ENCODE measurements around the gene SLC25A21. TPM values are rescaled to one million over a fixed set of nuclear protein-coding genes. Genes with fewer than 3 reads are reported as not detected.

SLC25A21 gene
- total RNA-seq, 4 donors from 2014 or later = 2.0 TPM; not detected in 3

- peaks cover 9% of the 10 kb centered on the region for H3K9me3 ChIP-seq
- WGBS = 100% methylated on average over 1 of the region's 1 CpG
- peaks cover 6% of the 10 kb centered on the region for H3K4me1 ChIP-seq
- no peak for DNase-seq (ENCODE audit: low spot score in 2 of 2)
- H3K27me3 ChIP-seq = no peaks in the 10 kb centered on the region
- no peak for TF ChIP-seq CTCF (IDR thresholded peaks at IDR 0.05)
- H3K36me3 ChIP-seq = no peaks in the 10 kb centered on the region
- no peak overlapping the region for H3K27ac ChIP-seq
- H3K4me3 ChIP-seq = no peak overlapping the region
Observed at GRCh38 chr14:37203423-37203822, 31.0 kb upstream of the SLC25A21 start.

- DNase-seq (ENCODE audit: low spot score in 2 of 2) = no peak
- peaks cover 9% of the 10 kb centered on the region for H3K9me3 ChIP-seq
- H3K36me3 ChIP-seq = no peaks in the 10 kb centered on the region
- no peak overlapping the region for H3K4me3 ChIP-seq
- H3K27me3 ChIP-seq = no peaks in the 10 kb centered on the region
- TF ChIP-seq POLR2A (IDR thresholded peaks at IDR 0.05) (no peak), EP300 (IDR thresholded peaks at IDR 0.05) (no peak), POLR2AphosphoS5 (IDR thresholded peaks at IDR 0.05) (no peak), CTCF (IDR thresholded peaks at IDR 0.05) (no peak)
- WGBS = 56% methylated on average over 2 of the region's 2 CpGs
- H3K27ac ChIP-seq = no peak overlapping the region
- peaks cover 8% of the 10 kb centered on the region for H3K4me1 ChIP-seq
Observed at GRCh38 chr14:37202812-37203211, 30.4 kb upstream of the SLC25A21 start.

- H3K4me1 ChIP-seq = peaks cover 8% of the 10 kb centered on the region
- no peak for DNase-seq (ENCODE audit: low spot score in 2 of 2)
- 69% methylated on average over 2 of the region's 2 CpGs for WGBS
- no peak overlapping the region for H3K4me3 ChIP-seq
- H3K36me3 ChIP-seq = no peaks in the 10 kb centered on the region
- TF ChIP-seq CTCF (IDR thresholded peaks at IDR 0.05) (no peak), POLR2A (IDR thresholded peaks at IDR 0.05) (no peak), POLR2AphosphoS5 (IDR thresholded peaks at IDR 0.05) (no peak), EP300 (IDR thresholded peaks at IDR 0.05) (no peak)
- peaks cover 9% of the 10 kb centered on the region for H3K9me3 ChIP-seq
- no peak overlapping the region for H3K27ac ChIP-seq
- H3K27me3 ChIP-seq = no peaks in the 10 kb centered on the region
Observed at GRCh38 chr14:37202265-37202664, 29.9 kb upstream of the SLC25A21 start.

GRCh38 chr14:37201724-37202123 is 29.3 kb upstream of the SLC25A21 start:
- 88% methylated on average over 2 of the region's 2 CpGs for WGBS
- Histone ChIP-seq H3K4me3 (no peak overlapping the region), H3K9me3 (peaks cover 9% of the 10 kb centered on the region), H3K27ac (no peak overlapping the region), H3K36me3 (no peaks in the 10 kb centered on the region), H3K27me3 (no peaks in the 10 kb centered on the region), H3K4me1 (peaks cover 12% of the 10 kb centered on the region)
- no peak for DNase-seq (ENCODE audit: low spot score in 2 of 2)
- TF ChIP-seq EP300 (IDR thresholded peaks at IDR 0.05) (no peak), CTCF (IDR thresholded peaks at IDR 0.05) (no peak), POLR2A (IDR thresholded peaks at IDR 0.05) (no peak), POLR2AphosphoS5 (IDR thresholded peaks at IDR 0.05) (no peak)

GRCh38 chr14:37198907-37199306 is 26.5 kb upstream of the SLC25A21 start:
- DNase-seq (ENCODE audit: low spot score in 2 of 2) = no peak
- no peak overlapping the region for H3K4me3 ChIP-seq
- peaks cover 12% of the 10 kb centered on the region for H3K4me1 ChIP-seq
- no peak overlapping the region for H3K27ac ChIP-seq
- H3K27me3 ChIP-seq = no peaks in the 10 kb centered on the region
- WGBS = 82% methylated on average over 5 of the region's 5 CpGs
- TF ChIP-seq CTCF (IDR thresholded peaks at IDR 0.05) = no peak
- TF ChIP-seq POLR2AphosphoS5 (IDR thresholded peaks at IDR 0.05) = no peak
- TF ChIP-seq EP300 (IDR thresholded peaks at IDR 0.05) = no peak
- no peak for TF ChIP-seq POLR2A (IDR thresholded peaks at IDR 0.05)
- no peaks in the 10 kb centered on the region for H3K36me3 ChIP-seq
- H3K9me3 ChIP-seq = no peaks in the 10 kb centered on the region

Data from suprapubic skin (tissue), 4 donors.